PC-9 (cell line): ENCODE data around the gene CYBA. TPM values are rescaled to one million over a fixed set of nuclear protein-coding genes. Genes with fewer than 3 reads are reported as not detected.
A peak's percentile ranks its signal among the peaks of the same experiment; 100 is the strongest.

ENCODE experiments used
- BruUV-seq: library from RNA; stranded (reverse); fragments of 400-500 nt; replicated peaks from 2 replicates; lab custom pipeline; 2021; lab: Mats Ljungman, UMichigan
- CTCF ChIA-PET: fragments of 300-600 bp; sonication (Branson Sonifier 250); formaldehyde crosslinking; loops from one replicate; lab custom pipeline; 2022; ENCODE audit warnings: antibody characterized with exemption; lab: Charles Lee
- POLR2A ChIA-PET: fragments of 300-600 bp; sonication (Branson Sonifier 250); formaldehyde crosslinking; loops from one replicate; lab custom pipeline; 2022; ENCODE audit warnings: antibody characterized with exemption; ENCODE audit not compliant: unreplicated experiment; lab: Charles Lee
- DNase-seq, 2 experiments: peaks; one replicate each; pipeline versions ENCODE4 v3.0.0 to v3.0.0-alpha.2; 2015 to 2022; ENCODE audit warnings: mixed read lengths in 1 of 2
- H2AFZ ChIP-seq: fragments of 200-600 bp; sonication (generic); 2 replicates; pipeline ENCODE4 v1.8.1; 2017; ENCODE audit warnings: antibody characterized with exemption
- H3F3A ChIP-seq: fragments of 200-600 bp; sonication (generic); 2 replicates; pipeline ENCODE4 v1.8.1; 2017; ENCODE audit warnings: antibody characterized with exemption, mild to moderate bottlenecking, low read depth; ENCODE audit not compliant: insufficient read depth
- H3K27ac ChIP-seq: fragments of 200-600 bp; sonication (generic); 2 replicates; pipeline ENCODE4 v1.6.1; 2016; ENCODE audit warnings: mixed run types
- H3K27me3 ChIP-seq: fragments of 200-600 bp; sonication (generic); 2 replicates; pipeline ENCODE4 v1.6.1; 2016; ENCODE audit warnings: low read depth, mixed run types; ENCODE audit not compliant: insufficient read depth
- H3K36me3 ChIP-seq: fragments of 200-600 bp; sonication (generic); 2 replicates; pipeline ENCODE4 v1.6.1; 2016; ENCODE audit warnings: low read depth, mixed run types
- H3K4me1 ChIP-seq: fragments of 200-600 bp; sonication (generic); replicated peaks from 2 replicates; pipeline ENCODE4 v1.6.1; 2016; ENCODE audit warnings: mixed run types; ENCODE audit not compliant: insufficient read depth
- H3K4me2 ChIP-seq: fragments of 200-600 bp; sonication (generic); 2 replicates; pipeline ENCODE4 v1.6.1; 2017; ENCODE audit warnings: mixed run types
- H3K4me3 ChIP-seq: fragments of 200-600 bp; sonication (generic); 2 replicates; pipeline ENCODE4 v1.6.1; 2016; ENCODE audit warnings: mixed run types
- H3K79me2 ChIP-seq: fragments of 200-600 bp; sonication (generic); 2 replicates; pipeline ENCODE4 v1.6.1; 2017; ENCODE audit warnings: low read depth, mixed run types
- H3K9me2 ChIP-seq: fragments of 200-600 bp; sonication (generic); 2 replicates; pipeline ENCODE4 v1.8.1; 2017; ENCODE audit warnings: mild to moderate bottlenecking; ENCODE audit not compliant: insufficient read depth
- H3K9me3 ChIP-seq: fragments of 200-600 bp; sonication (generic); 2 replicates; pipeline ENCODE4 v1.8.1; 2016; ENCODE audit warnings: low read depth; ENCODE audit not compliant: insufficient read depth
- H4K20me1 ChIP-seq: fragments of 200-600 bp; sonication (generic); 2 replicates; pipeline ENCODE4 v1.8.1; 2017; ENCODE audit not compliant: insufficient read depth
- EZH2 ChIP-seq: fragments of 200-600 bp; sonication (generic); IDR thresholded peaks from 2 replicates; pipeline ENCODE4 v1.8.0; 2017; ENCODE audit warnings: antibody characterized with exemption, low read depth
- intact Hi-C: fragments of 100-400 bp; cut with micrococcal nuclease; formaldehyde crosslinking; loops from one replicate; pipeline ENCODE4 v1.10.0; 2022; ENCODE audit not compliant: unreplicated experiment
- total RNA-seq: library from RNA; stranded (reverse); gene quantifications from 2 replicates; pipeline ENCODE4 v1.2.3, GENCODE V29; 2021
- TF ChIP-seq, protein P1 (sequence below): fragments of 200-600 bp; sonication (generic); conservative IDR thresholded peaks from 2 replicates; pipeline ENCODE4 v1.6.1; 2017; ENCODE audit warnings: mixed run types, antibody characterized with exemption, mild to moderate bottlenecking, moderate library complexity

Gene CYBA
- total RNA-seq, 1 experiment from 2014 or later = 8.0 TPM

GRCh38 chr16:88652762-88653063 lies 1.9 kb upstream of the CYBA start:
- no peak for DNase-seq
- Histone ChIP-seq H2AFZ (no peak overlapping the region), H3K9me3 (no peaks in the 10 kb centered on the region), H3F3A (peaks cover 18% of the 10 kb centered on the region; the same call in 1 of the 2 replicates), H3K4me2 (no peak overlapping the region), H4K20me1 (peaks cover 12% of the 10 kb centered on the region), H3K4me3 (no peak overlapping the region), H3K9me2 (no peaks in the 10 kb centered on the region), H3K4me1 (no peaks in the 10 kb centered on the region), H3K79me2 (no peaks in the 10 kb centered on the region), H3K27me3 (no peaks in the 10 kb centered on the region), H3K27ac (no peak overlapping the region), H3K36me3 (no peaks in the 10 kb centered on the region)
- TF ChIP-seq EZH2 = no peak
- TF ChIP-seq, protein P1, sequence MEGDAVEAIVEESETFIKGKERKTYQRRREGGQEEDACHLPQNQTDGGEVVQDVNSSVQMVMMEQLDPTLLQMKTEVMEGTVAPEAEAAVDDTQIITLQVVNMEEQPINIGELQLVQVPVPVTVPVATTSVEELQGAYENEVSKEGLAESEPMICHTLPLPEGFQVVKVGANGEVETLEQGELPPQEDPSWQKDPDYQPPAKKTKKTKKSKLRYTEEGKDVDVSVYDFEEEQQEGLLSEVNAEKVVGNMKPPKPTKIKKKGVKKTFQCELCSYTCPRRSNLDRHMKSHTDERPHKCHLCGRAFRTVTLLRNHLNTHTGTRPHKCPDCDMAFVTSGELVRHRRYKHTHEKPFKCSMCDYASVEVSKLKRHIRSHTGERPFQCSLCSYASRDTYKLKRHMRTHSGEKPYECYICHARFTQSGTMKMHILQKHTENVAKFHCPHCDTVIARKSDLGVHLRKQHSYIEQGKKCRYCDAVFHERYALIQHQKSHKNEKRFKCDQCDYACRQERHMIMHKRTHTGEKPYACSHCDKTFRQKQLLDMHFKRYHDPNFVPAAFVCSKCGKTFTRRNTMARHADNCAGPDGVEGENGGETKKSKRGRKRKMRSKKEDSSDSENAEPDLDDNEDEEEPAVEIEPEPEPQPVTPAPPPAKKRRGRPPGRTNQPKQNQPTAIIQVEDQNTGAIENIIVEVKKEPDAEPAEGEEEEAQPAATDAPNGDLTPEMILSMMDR = no peak
- ChIA-PET POLR2A (no interaction called here), CTCF (no interaction called here)
- intact Hi-C loops = no loop called here
- BruUV-seq = no TSS peak

DNA sequence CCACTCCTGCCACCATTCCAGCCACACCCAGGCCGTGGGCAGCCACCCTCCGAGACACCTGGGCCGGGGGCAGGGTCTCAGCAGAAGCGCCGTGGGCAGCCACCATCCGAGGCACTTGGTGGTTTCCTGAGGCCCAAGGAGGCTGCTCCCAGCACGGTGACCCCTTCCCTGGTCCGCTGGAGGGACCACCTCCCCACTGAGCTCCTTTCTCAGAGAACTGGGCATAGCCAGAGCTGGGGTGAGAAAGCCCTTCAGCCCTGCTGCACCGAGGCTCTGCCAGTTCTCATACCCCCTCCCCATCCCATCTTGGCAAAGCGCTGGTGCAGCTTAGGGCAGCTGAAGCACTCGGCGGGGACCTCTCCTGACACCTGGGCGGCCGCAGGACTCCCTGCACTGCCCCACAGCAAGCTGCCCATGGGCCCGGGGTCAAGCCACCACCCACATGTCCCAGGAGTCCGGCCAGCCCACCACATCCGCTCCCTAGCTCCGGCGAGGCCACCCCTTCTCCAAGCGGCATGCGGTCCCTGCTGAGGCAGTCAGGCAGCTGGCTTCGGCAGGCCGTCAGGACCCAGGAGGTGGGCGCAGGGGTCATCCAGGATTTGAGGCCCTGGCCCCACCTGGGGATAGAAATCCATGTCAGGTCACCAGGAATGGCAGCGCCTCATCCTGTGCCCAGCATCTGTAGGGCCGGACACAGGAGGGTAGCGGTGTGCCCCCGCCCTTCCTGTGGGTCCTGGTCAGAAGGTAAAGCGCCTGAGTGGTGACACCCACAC lies 1.3 kb upstream of the CYBA start:
- Histone ChIP-seq H3K27ac (peak overlapping the region; percentile 63), H3F3A (peaks cover 18% of the 10 kb centered on the region; the same call in 1 of the 2 replicates), H3K4me2 (peak overlapping the region; percentile 74), H3K36me3 (no peaks in the 10 kb centered on the region), H2AFZ (no peak overlapping the region), H3K9me3 (no peaks in the 10 kb centered on the region), H3K4me1 (no peaks in the 10 kb centered on the region), H3K79me2 (no peaks in the 10 kb centered on the region), H3K9me2 (no peaks in the 10 kb centered on the region), H4K20me1 (peaks cover 12% of the 10 kb centered on the region), H3K27me3 (0 out of 2 replicates have a peak, but pooled peaks cover 2% of the 10 kb centered on the region), H3K4me3 (peak overlapping the region; percentile 43; the same call in 1 of the 2 replicates)
- TF ChIP-seq, protein P1 = no peak
- no peak for TF ChIP-seq EZH2
- ChIA-PET CTCF (no interaction called here), POLR2A (no interaction called here)
- no peak for DNase-seq
- BruUV-seq = TSS peak; percentile 33
- intact Hi-C loops = no loop called here

GRCh38 chr16:88651276-88651988 lies 579 bp upstream of the CYBA start:
- peak overlapping the region; percentile 63 for H3K27ac ChIP-seq
- H2AFZ ChIP-seq = no peak overlapping the region
- H3F3A ChIP-seq = peaks cover 18% of the 10 kb centered on the region; the same call in 1 of the 2 replicates
- POLR2A ChIA-PET = no interaction called here
- BruUV-seq = no TSS peak
- peak overlapping the region; percentile 74 for H3K4me2 ChIP-seq
- TF ChIP-seq, protein P1 = no peak
- TF ChIP-seq EZH2 = no peak
- peaks cover 12% of the 10 kb centered on the region for H4K20me1 ChIP-seq
- peaks cover 8% of the 10 kb centered on the region; the same call in 1 of the 2 replicates for H3K27me3 ChIP-seq
- DNase-seq = peak in 1 of 2 experiments; percentile 48
- H3K79me2 ChIP-seq = no peaks in the 10 kb centered on the region
- intact Hi-C loops = no loop called here
- no peaks in the 10 kb centered on the region for H3K9me2 ChIP-seq
- CTCF ChIA-PET = interaction anchor here (0.6 kb wide), 1 partner anchor 894 kb away, joined by 3 read pairs; no protein-coding TSS in a partner anchor
- no peaks in the 10 kb centered on the region for H3K9me3 ChIP-seq
- H3K4me3 ChIP-seq = peak overlapping the region; percentile 43; the same call in 1 of the 2 replicates
- H3K36me3 ChIP-seq = no peaks in the 10 kb centered on the region
- H3K4me1 ChIP-seq = no peaks in the 10 kb centered on the region
